Measurements from ENCODE around the gene BRAT1. TPM values are rescaled to one million over a fixed set of nuclear protein-coding genes. Genes with fewer than 3 reads are reported as not detected.
"Not testable (repeated sequence)": the region's sequence is repeated elsewhere in the genome, so short reads cannot be mapped to it uniquely, and the experiment has no call there.

BRAT1 gene
- total RNA-seq, 1 donor from 2014 or later, result 19.7 TPM

DNA sequence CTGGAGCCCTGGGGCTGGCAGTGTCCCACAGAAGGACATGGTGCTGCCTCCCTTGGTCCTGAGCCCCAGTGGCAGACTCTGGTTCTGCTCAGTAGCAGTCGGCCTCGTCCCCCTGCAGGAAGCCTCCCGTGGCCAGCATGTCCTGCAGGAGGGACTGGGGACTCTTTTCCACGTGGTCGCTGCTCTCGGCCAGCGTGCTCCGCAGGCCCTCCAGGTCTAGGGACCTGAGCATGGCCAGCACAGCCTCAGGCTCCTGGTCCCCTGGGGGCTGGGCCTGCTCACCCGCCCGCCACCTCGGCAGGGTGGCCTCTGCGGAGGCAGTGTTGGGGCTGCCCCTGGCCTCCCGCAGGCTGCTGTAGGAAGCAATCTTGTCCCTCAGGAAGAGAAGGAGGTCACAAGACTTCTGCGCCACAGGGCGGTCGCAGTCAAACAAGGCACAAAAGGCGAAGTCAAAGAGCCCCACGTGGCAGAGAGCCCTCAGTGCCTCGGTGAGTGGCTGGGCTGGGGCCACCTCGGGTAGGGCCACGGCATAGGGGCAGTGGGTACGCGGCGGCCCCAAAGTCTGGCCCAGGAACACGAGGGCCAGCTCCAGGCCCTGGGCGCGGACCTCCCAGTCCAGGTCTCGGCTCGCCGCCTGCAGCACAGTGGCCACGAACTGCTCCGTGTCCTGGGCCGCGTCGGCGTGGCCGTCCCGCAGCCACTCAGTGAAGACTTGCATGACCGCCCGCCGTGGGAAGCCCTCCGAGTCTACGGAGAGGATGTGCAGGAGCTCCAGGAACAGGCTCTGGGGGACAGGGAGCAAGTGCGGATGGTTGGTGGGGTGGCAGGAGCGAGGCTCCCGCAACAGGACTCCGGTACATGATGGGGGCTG lies 17.1 kb downstream of the BRAT1 start:
- Histone ChIP-seq H3K4me1 (ENCODE audit: insufficient read depth, low read length) (no peaks in the 10 kb centered on the region), H3K36me3 (ENCODE audit: insufficient read depth, low read length) (no peaks in the 10 kb centered on the region), H3K79me2 (ENCODE audit: insufficient read depth, low read length) (no peaks in the 10 kb centered on the region), H3K9me3 (ENCODE audit: insufficient read depth, low read depth, low read length) (no peaks in the 10 kb centered on the region), H3K27me3 (ENCODE audit: insufficient read depth, low read length) (no peaks in the 10 kb centered on the region), H4K20me1 (ENCODE audit: insufficient read depth, low read length) (peaks cover 11% of the 10 kb centered on the region), H2AFZ (ENCODE audit: low read depth, low read length) (no peak overlapping the region), H3K4me2 (ENCODE audit: low read length) (no peak overlapping the region), H3K9ac (ENCODE audit: low read length) (no peak overlapping the region), H3K4me3 (ENCODE audit: insufficient read depth, low read depth, low read length) (no peak overlapping the region), H3K27ac (ENCODE audit: low read depth, low read length) (no peak overlapping the region)
- Mint-ChIP-seq H3K36me3 (ENCODE audit: low read depth, unreplicated experiment) (peaks cover 2% of the 10 kb centered on the region), H3K27me3 (ENCODE audit: low read depth, unreplicated experiment) (no peaks in the 10 kb centered on the region), H3K4me1 (ENCODE audit: low read depth, unreplicated experiment) (no peaks in the 10 kb centered on the region), H3K4me3 (ENCODE audit: unreplicated experiment) (no peak overlapping the region), H3K9me3 (ENCODE audit: unreplicated experiment) (no peaks in the 10 kb centered on the region), H3K27ac (ENCODE audit: unreplicated experiment) (no peak overlapping the region)
- no peak for FAIRE-seq
- no peak for DNase-seq (ENCODE audit: low read depth)
- TF ChIP-seq EZH2 (IDR thresholded peaks at IDR 0.05; ENCODE audit: insufficient read depth, low read length), result no peak

DNA sequence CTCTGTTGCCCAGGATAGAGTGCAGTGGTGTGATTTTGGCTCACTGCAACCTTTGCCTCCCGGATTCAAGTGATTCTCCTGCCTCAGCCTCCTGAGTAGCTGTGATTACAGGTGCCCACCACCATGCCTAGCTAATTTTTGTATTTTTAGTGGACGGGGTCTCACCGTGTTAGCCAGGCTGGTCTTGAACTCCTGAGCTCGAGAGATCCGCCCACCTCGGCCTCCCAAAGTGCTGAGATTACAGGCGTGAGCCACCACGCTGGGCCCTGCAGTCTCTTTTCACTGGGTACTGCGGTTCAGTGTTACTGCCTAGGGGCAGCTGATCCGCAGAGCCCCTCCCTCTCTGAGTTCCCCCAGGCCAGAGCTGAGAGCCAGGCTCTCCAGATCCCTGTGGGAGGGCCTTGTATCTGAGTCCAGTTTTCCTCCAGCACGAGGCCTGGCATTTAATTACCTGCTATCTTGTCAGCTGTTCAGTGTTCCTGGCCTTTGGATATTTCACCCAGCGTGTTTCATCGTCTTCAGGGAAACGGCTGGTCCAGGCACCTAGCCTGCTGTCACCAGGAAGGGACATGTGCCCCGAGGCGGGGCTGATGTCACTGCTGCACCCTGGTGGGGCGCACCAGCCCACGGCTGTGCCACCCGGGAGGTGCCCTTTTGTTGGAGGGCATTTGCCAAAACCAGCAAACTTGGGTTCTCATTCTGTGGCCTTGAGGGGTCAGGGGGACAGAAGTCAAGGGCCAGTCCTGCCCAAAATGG lies 19.3 kb downstream of the BRAT1 start:
- H3K27ac Mint-ChIP-seq (ENCODE audit: unreplicated experiment); H3K4me1 ChIP-seq (ENCODE audit: insufficient read depth, low read length); H3K27ac ChIP-seq (ENCODE audit: low read depth, low read length); H3K36me3 Mint-ChIP-seq (ENCODE audit: low read depth, unreplicated experiment); H3K9ac ChIP-seq (ENCODE audit: low read length); H3K27me3 ChIP-seq (ENCODE audit: insufficient read depth, low read length); H3K4me2 ChIP-seq (ENCODE audit: low read length); DNase-seq (ENCODE audit: low read depth); H3K9me3 ChIP-seq (ENCODE audit: insufficient read depth, low read depth, low read length); H3K4me3 ChIP-seq (ENCODE audit: insufficient read depth, low read depth, low read length); H3K27me3 Mint-ChIP-seq (ENCODE audit: low read depth, unreplicated experiment); H2AFZ ChIP-seq (ENCODE audit: low read depth, low read length); H3K4me3 Mint-ChIP-seq (ENCODE audit: unreplicated experiment); FAIRE-seq; H3K4me1 Mint-ChIP-seq (ENCODE audit: low read depth, unreplicated experiment); H3K36me3 ChIP-seq (ENCODE audit: insufficient read depth, low read length); H3K9me3 Mint-ChIP-seq (ENCODE audit: unreplicated experiment); H3K79me2 ChIP-seq (ENCODE audit: insufficient read depth, low read length): not testable (repeated sequence)
- H4K20me1 ChIP-seq (ENCODE audit: insufficient read depth, low read length), result peaks cover 11% of the 10 kb centered on the region

GRCh38 chr7:2534214-2534613 lies 21.1 kb downstream of the BRAT1 start:
- not testable (repeated sequence) for H3K36me3 Mint-ChIP-seq (ENCODE audit: low read depth, unreplicated experiment); FAIRE-seq

GRCh38 chr7:2533566-2533965 lies 21.8 kb downstream of the BRAT1 start:
- not testable (repeated sequence) for DNase-seq (ENCODE audit: low read depth); H3K4me2 ChIP-seq (ENCODE audit: low read length); H4K20me1 ChIP-seq (ENCODE audit: insufficient read depth, low read length); H3K27me3 ChIP-seq (ENCODE audit: insufficient read depth, low read length); H3K4me3 ChIP-seq (ENCODE audit: insufficient read depth, low read depth, low read length); H3K36me3 Mint-ChIP-seq (ENCODE audit: low read depth, unreplicated experiment); H3K36me3 ChIP-seq (ENCODE audit: insufficient read depth, low read length); H3K27me3 Mint-ChIP-seq (ENCODE audit: low read depth, unreplicated experiment); H3K79me2 ChIP-seq (ENCODE audit: insufficient read depth, low read length); H3K9me3 ChIP-seq (ENCODE audit: insufficient read depth, low read depth, low read length); H3K27ac ChIP-seq (ENCODE audit: low read depth, low read length); H3K4me1 Mint-ChIP-seq (ENCODE audit: low read depth, unreplicated experiment); H2AFZ ChIP-seq (ENCODE audit: low read depth, low read length); H3K9me3 Mint-ChIP-seq (ENCODE audit: unreplicated experiment); H3K4me3 Mint-ChIP-seq (ENCODE audit: unreplicated experiment); H3K9ac ChIP-seq (ENCODE audit: low read length); H3K27ac Mint-ChIP-seq (ENCODE audit: unreplicated experiment); FAIRE-seq
- H3K4me1 ChIP-seq (ENCODE audit: insufficient read depth, low read length), result peaks cover 25% of the 10 kb centered on the region

More at GRCh38 chr7:2534214-2534613, 21.1 kb downstream of the BRAT1 start:
- not testable (repeated sequence) for H3K36me3 ChIP-seq (ENCODE audit: insufficient read depth, low read length); H3K9me3 Mint-ChIP-seq (ENCODE audit: unreplicated experiment); H3K9me3 ChIP-seq (ENCODE audit: insufficient read depth, low read depth, low read length); H4K20me1 ChIP-seq (ENCODE audit: insufficient read depth, low read length); H3K4me3 Mint-ChIP-seq (ENCODE audit: unreplicated experiment); H3K4me3 ChIP-seq (ENCODE audit: insufficient read depth, low read depth, low read length); H3K4me1 Mint-ChIP-seq (ENCODE audit: low read depth, unreplicated experiment); H3K4me2 ChIP-seq (ENCODE audit: low read length); H3K79me2 ChIP-seq (ENCODE audit: insufficient read depth, low read length); DNase-seq (ENCODE audit: low read depth); H3K27me3 Mint-ChIP-seq (ENCODE audit: low read depth, unreplicated experiment); H3K9ac ChIP-seq (ENCODE audit: low read length); H3K27ac Mint-ChIP-seq (ENCODE audit: unreplicated experiment); H3K27me3 ChIP-seq (ENCODE audit: insufficient read depth, low read length); H2AFZ ChIP-seq (ENCODE audit: low read depth, low read length); H3K27ac ChIP-seq (ENCODE audit: low read depth, low read length)
- H3K4me1 ChIP-seq (ENCODE audit: insufficient read depth, low read length), result peaks cover 19% of the 10 kb centered on the region

GRCh38 chr7:2532816-2533215 lies 22.5 kb downstream of the BRAT1 start:
- H3K4me2 ChIP-seq (ENCODE audit: low read length); H2AFZ ChIP-seq (ENCODE audit: low read depth, low read length); H3K27ac ChIP-seq (ENCODE audit: low read depth, low read length); H3K27ac Mint-ChIP-seq (ENCODE audit: unreplicated experiment); H3K9me3 Mint-ChIP-seq (ENCODE audit: unreplicated experiment); H3K79me2 ChIP-seq (ENCODE audit: insufficient read depth, low read length); H3K27me3 ChIP-seq (ENCODE audit: insufficient read depth, low read length); H3K27me3 Mint-ChIP-seq (ENCODE audit: low read depth, unreplicated experiment); H3K4me3 ChIP-seq (ENCODE audit: insufficient read depth, low read depth, low read length); H3K9ac ChIP-seq (ENCODE audit: low read length); H4K20me1 ChIP-seq (ENCODE audit: insufficient read depth, low read length); H3K36me3 ChIP-seq (ENCODE audit: insufficient read depth, low read length); FAIRE-seq; DNase-seq (ENCODE audit: low read depth); H3K9me3 ChIP-seq (ENCODE audit: insufficient read depth, low read depth, low read length); H3K4me3 Mint-ChIP-seq (ENCODE audit: unreplicated experiment); H3K4me1 Mint-ChIP-seq (ENCODE audit: low read depth, unreplicated experiment); H3K36me3 Mint-ChIP-seq (ENCODE audit: low read depth, unreplicated experiment): not testable (repeated sequence)
- peaks cover 33% of the 10 kb centered on the region for H3K4me1 ChIP-seq (ENCODE audit: insufficient read depth, low read length)

Data from astrocyte (in vitro differentiated cells and primary cell).